Activated B cell treated with CpG ODN at 0.5 μM for 24 hours (primary cell): Measurements from ENCODE around the gene H2BK1. TPM values are rescaled to one million over a fixed set of nuclear protein-coding genes. Genes with fewer than 3 reads are reported as not detected.

Source experiments
- ATAC-seq: fragments of 200-7000 bp; cut with Tn5 transposase; one replicate; pipeline ENCODE4 v1.10.0; 2021; ENCODE audit warnings: low read depth, mild to moderate bottlenecking, moderate library complexity
- CTCF ChIA-PET: fragments of 350-600 bp; sonication (Branson Sonifier 250); formaldehyde crosslinking; loops from one replicate; lab custom pipeline; 2021; ENCODE audit warnings: antibody characterized with exemption; lab: Charles Lee
- POLR2A ChIA-PET: fragments of 350-600 bp; sonication (Branson Sonifier 250); formaldehyde crosslinking; loops from one replicate; lab custom pipeline; 2021; ENCODE audit warnings: antibody characterized with exemption; lab: Charles Lee
- DNase-seq: peaks from one replicate; pipeline ENCODE4 v3.0.0; 2022
- H3K27ac Mint-ChIP-seq: one replicate; pipeline ENCODE4 v1.8.0; 2020; ENCODE audit warnings: mixed read lengths
- H3K27me3 Mint-ChIP-seq: one replicate; pipeline ENCODE4 v1.8.0; 2021; ENCODE audit warnings: mixed read lengths
- H3K36me3 Mint-ChIP-seq: one replicate; pipeline ENCODE4 v1.8.0; 2021; ENCODE audit warnings: low read depth, mixed read lengths
- H3K4me1 Mint-ChIP-seq: one replicate; pipeline ENCODE4 v1.8.0; 2021; ENCODE audit warnings: mixed read lengths
- H3K4me3 Mint-ChIP-seq: one replicate; pipeline ENCODE4 v1.8.0; 2020; ENCODE audit warnings: mild to moderate bottlenecking, mixed read lengths
- H3K9me3 Mint-ChIP-seq: one replicate; pipeline ENCODE4 v1.8.0; 2020; ENCODE audit warnings: mixed read lengths
- CTCF ChIP-seq: fragments of 200-600 bp; IDR thresholded peaks from one replicate; pipeline ENCODE4 v1.8.0; 2022; ENCODE audit warnings: antibody characterized with exemption, mild to moderate bottlenecking
- intact Hi-C: fragments of 100-400 bp; cut with micrococcal nuclease; formaldehyde crosslinking; loops from one replicate; pipeline ENCODE4 v1.15.1; 2024
- total RNA-seq: library from RNA; stranded (reverse); gene quantifications from 2 replicates; pipeline ENCODE4 v1.2.3, GENCODE V29; 2022

The H2BK1 gene
- total RNA-seq, 1 donor from 2014 or later, result 1.8 TPM

GRCh38 chr7:151205730-151206129 is 4.6 kb downstream of the H2BK1 start:
- intact Hi-C loops, result no loop called here
- Mint-ChIP-seq H3K4me3 (no peak overlapping the region), H3K9me3 (no peaks in the 10 kb centered on the region), H3K36me3 (peaks cover 4% of the 10 kb centered on the region), H3K4me1 (no peaks in the 10 kb centered on the region), H3K27ac (no peak overlapping the region), H3K27me3 (peaks cover 25% of the 10 kb centered on the region)
- ChIA-PET CTCF (no interaction called here), POLR2A (no interaction called here)
- ATAC-seq, result no peak
- DNase-seq, result no peak
- TF ChIP-seq CTCF, result no peak

- CTCF ChIA-PET, result no interaction called here
- Mint-ChIP-seq H3K36me3 (no peaks in the 10 kb centered on the region), H3K4me1 (no peaks in the 10 kb centered on the region), H3K27me3 (peaks cover 25% of the 10 kb centered on the region), H3K4me3 (no peak overlapping the region), H3K27ac (no peak overlapping the region), H3K9me3 (no peaks in the 10 kb centered on the region)
- no peak for ATAC-seq
- DNase-seq, result no peak
- no peak for TF ChIP-seq CTCF
- POLR2A ChIA-PET, result no interaction called here
- intact Hi-C loops, result no loop called here
Observed at GRCh38 chr7:151204383-151205032, 5.8 kb downstream of the H2BK1 start.

GRCh38 chr7:151202836-151203235 is 7.5 kb downstream of the H2BK1 start:
- Mint-ChIP-seq H3K4me3 (no peak overlapping the region), H3K27me3 (peaks cover 25% of the 10 kb centered on the region), H3K27ac (no peak overlapping the region), H3K4me1 (no peaks in the 10 kb centered on the region), H3K36me3 (no peaks in the 10 kb centered on the region), H3K9me3 (no peaks in the 10 kb centered on the region)
- TF ChIP-seq CTCF, result no peak
- ChIA-PET CTCF (no interaction called here), POLR2A (no interaction called here)
- DNase-seq, result no peak
- intact Hi-C loops, result no loop called here
- no peak for ATAC-seq

GRCh38 chr7:151201751-151202150 is 8.5 kb downstream of the H2BK1 start:
- no peaks in the 10 kb centered on the region for H3K36me3 Mint-ChIP-seq
- peaks cover 25% of the 10 kb centered on the region for H3K27me3 Mint-ChIP-seq
- DNase-seq (no peak), ATAC-seq (no peak)
- H3K4me3 Mint-ChIP-seq, result no peak overlapping the region
- ChIA-PET CTCF (no interaction called here), POLR2A (no interaction called here)
- H3K27ac Mint-ChIP-seq, result no peak overlapping the region
- intact Hi-C loops, result no loop called here
- no peak for TF ChIP-seq CTCF
- no peaks in the 10 kb centered on the region for H3K4me1 Mint-ChIP-seq
- H3K9me3 Mint-ChIP-seq, result no peaks in the 10 kb centered on the region

GRCh38 chr7:151201344-151201743 is 8.9 kb downstream of the H2BK1 start:
- Mint-ChIP-seq H3K27ac (no peak overlapping the region), H3K27me3 (peaks cover 25% of the 10 kb centered on the region), H3K9me3 (no peaks in the 10 kb centered on the region), H3K36me3 (no peaks in the 10 kb centered on the region), H3K4me3 (no peak overlapping the region), H3K4me1 (no peaks in the 10 kb centered on the region)
- intact Hi-C loops, result no loop called here
- TF ChIP-seq CTCF, result no peak
- ChIA-PET POLR2A (no interaction called here), CTCF (no interaction called here)
- no peak for DNase-seq
- no peak for ATAC-seq
